Adrenal gland (tissue), 5 donors: Measurements from ENCODE around the gene BSN.

Experiments used
- POLR2A ChIP-seq, 2 donors: fragments of 450-650 bp; IDR thresholded peaks; one replicate each; pipeline ENCODE4 v1.6.1; 2017; ENCODE audit warnings: antibody characterized with exemption in 2 of 2, mild to moderate bottlenecking in 2 of 2, moderate library complexity in 1 of 2
- TF ChIP-seq, protein P1 (sequence below), 6 experiments: fragments of 450-650 bp in 4 of 6; fragments of 200-600 bp in 2 of 6; sonication (generic) in 1 of 6; IDR thresholded peaks; 1 replicate in 5 of 6; 2 replicates in 1 of 6; pipeline versions ENCODE4 v1.5.1 to v1.8.0; 2016 to 2021; ENCODE audit warnings: antibody characterized with exemption in 6 of 6, mild to moderate bottlenecking in 2 of 6, moderate library complexity in 1 of 6
- donor health status: DM: no; HTN: no; CAD: no.

DNA sequence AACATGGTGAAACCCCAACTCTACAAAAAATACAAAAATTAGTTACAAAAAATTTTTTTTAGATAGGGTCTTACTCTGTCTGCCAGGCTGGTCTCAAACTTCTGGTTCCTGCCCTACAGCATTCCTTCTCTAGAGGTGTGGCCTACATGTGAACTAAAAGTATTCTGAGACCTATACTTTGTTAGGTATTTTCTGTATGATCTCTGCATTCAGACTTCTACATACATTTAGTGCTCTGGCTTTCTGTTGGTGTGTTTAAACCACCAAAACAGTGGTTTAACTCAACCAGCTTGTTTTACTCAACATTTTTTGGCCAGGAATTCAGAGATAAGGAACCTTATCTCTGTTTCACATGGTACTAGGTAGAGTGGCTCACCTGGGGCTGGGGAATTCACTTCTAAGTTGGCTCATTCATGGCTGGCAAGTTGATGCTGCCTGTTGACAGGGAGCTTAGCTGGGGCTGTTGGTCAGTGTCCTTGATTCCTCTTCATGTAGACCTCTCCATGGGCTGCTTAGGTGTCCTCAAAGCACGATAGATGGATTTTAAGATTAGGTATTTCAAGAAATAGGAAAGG lies 41.4 kb upstream of the BSN start:
- TF ChIP-seq, protein P1, sequence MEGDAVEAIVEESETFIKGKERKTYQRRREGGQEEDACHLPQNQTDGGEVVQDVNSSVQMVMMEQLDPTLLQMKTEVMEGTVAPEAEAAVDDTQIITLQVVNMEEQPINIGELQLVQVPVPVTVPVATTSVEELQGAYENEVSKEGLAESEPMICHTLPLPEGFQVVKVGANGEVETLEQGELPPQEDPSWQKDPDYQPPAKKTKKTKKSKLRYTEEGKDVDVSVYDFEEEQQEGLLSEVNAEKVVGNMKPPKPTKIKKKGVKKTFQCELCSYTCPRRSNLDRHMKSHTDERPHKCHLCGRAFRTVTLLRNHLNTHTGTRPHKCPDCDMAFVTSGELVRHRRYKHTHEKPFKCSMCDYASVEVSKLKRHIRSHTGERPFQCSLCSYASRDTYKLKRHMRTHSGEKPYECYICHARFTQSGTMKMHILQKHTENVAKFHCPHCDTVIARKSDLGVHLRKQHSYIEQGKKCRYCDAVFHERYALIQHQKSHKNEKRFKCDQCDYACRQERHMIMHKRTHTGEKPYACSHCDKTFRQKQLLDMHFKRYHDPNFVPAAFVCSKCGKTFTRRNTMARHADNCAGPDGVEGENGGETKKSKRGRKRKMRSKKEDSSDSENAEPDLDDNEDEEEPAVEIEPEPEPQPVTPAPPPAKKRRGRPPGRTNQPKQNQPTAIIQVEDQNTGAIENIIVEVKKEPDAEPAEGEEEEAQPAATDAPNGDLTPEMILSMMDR (IDR thresholded peaks at IDR 0.05), result no peak
- TF ChIP-seq POLR2A (IDR thresholded peaks at IDR 0.05), result no peak
